PC-3 (cell line): ENCODE data around the gene AP2M1. TPM values are rescaled to one million over a fixed set of nuclear protein-coding genes. Genes with fewer than 3 reads are reported as not detected.
A peak's percentile ranks its signal among the peaks of the same experiment; 100 is the strongest.

Experiments
- ATAC-seq: fragments of 200-7000 bp; cut with Tn5 transposase; 2 replicates; pipeline ENCODE4 v1.9.1; 2020; ENCODE audit warnings: mild to moderate bottlenecking, moderate library complexity
- BruUV-seq: library from RNA; stranded (reverse); fragments of 400-500 nt; replicated peaks from 2 replicates; lab custom pipeline; 2021; lab: Mats Ljungman, UMichigan
- CTCF ChIA-PET: fragments of 300-600 bp; sonication (Branson Sonifier 250); formaldehyde crosslinking; loops from one replicate; lab custom pipeline; 2022; ENCODE audit warnings: antibody characterized with exemption; lab: Charles Lee
- POLR2A ChIA-PET: fragments of 300-600 bp; sonication (Branson Sonifier 250); formaldehyde crosslinking; loops from one replicate; lab custom pipeline; 2022; ENCODE audit warnings: antibody characterized with exemption; ENCODE audit not compliant: unreplicated experiment; lab: Charles Lee
- DNase-seq: peaks from one replicate; pipeline ENCODE4 v3.0.0-alpha.2; 2015
- H2AFZ ChIP-seq: fragments of 300-600 bp; sonication (generic); 2 replicates; pipeline ENCODE4 v1.6.0; 2016; ENCODE audit warnings: antibody characterized with exemption, low read length
- H3F3A ChIP-seq: fragments of 300-600 bp; sonication (generic); one replicate; pipeline ENCODE4 v1.6.0; 2017; ENCODE audit warnings: antibody characterized with exemption, low read length, control low read depth, mild to moderate bottlenecking; ENCODE audit not compliant: unreplicated experiment
- H3K27ac ChIP-seq: fragments of 300-600 bp; sonication (generic); 2 replicates; pipeline ENCODE4 v1.5.1; 2016; ENCODE audit warnings: mild to moderate bottlenecking, low read length
- H3K27me3 ChIP-seq: fragments of 300-600 bp; sonication (generic); 2 replicates; pipeline ENCODE4 v1.6.1; 2016; ENCODE audit warnings: low read length, mixed read lengths
- H3K36me3 ChIP-seq: fragments of 300-600 bp; sonication (generic); 2 replicates; pipeline ENCODE4 v1.6.1; 2016; ENCODE audit warnings: low read depth, mixed run types, low read length, mixed read lengths
- H3K4me1 ChIP-seq: fragments of 300-600 bp; sonication (generic); 2 replicates; pipeline ENCODE4 v1.5.1; 2016; ENCODE audit warnings: low read length; ENCODE audit not compliant: insufficient read depth
- H3K4me2 ChIP-seq: fragments of 300-600 bp; sonication (generic); 2 replicates; pipeline ENCODE4 v1.6.0; 2016; ENCODE audit warnings: low read length
- H3K4me3 ChIP-seq: fragments of 300-600 bp; sonication (generic); 2 replicates; pipeline ENCODE4 v1.5.1; 2016; ENCODE audit warnings: mild to moderate bottlenecking, low read length, mixed read lengths
- H3K79me2 ChIP-seq: fragments of 300-600 bp; sonication (generic); 2 replicates; pipeline ENCODE4 v1.6.1; 2017; ENCODE audit warnings: low read length, mixed read lengths
- H3K9ac ChIP-seq: fragments of 300-600 bp; sonication (generic); 2 replicates; pipeline ENCODE4 v1.6.0; 2016; ENCODE audit warnings: mild to moderate bottlenecking, low read length
- H3K9me2 ChIP-seq: fragments of 300-600 bp; sonication (generic); replicated peaks from 2 replicates; pipeline ENCODE4 v1.6.1; 2016; ENCODE audit warnings: mixed run types, low read length, mixed read lengths
- H3K9me3 ChIP-seq: fragments of 300-600 bp; sonication (generic); 2 replicates; pipeline ENCODE4 v1.6.1; 2016; ENCODE audit warnings: low read length, mixed read lengths
- H4K20me1 ChIP-seq: fragments of 300-600 bp; sonication (generic); 2 replicates; pipeline ENCODE4 v1.6.1; 2016; ENCODE audit warnings: low read length, mixed read lengths
- CTCF ChIP-seq: fragments of 300-600 bp; sonication (generic); conservative IDR thresholded peaks from 2 replicates; pipeline ENCODE4 v1.5.1; 2017; ENCODE audit warnings: antibody characterized with exemption, low read depth, mild to moderate bottlenecking, low read length
- EZH2 ChIP-seq: fragments of 300-600 bp; sonication (generic); IDR thresholded peaks from one replicate; pipeline ENCODE4 v1.6.1; 2017; ENCODE audit warnings: antibody characterized with exemption, mild to moderate bottlenecking, low read length; ENCODE audit not compliant: unreplicated experiment
- EZH2phosphoT487 ChIP-seq: fragments of 300-600 bp; sonication (generic); IDR thresholded peaks from 2 replicates; pipeline ENCODE4 v1.6.1; 2018; ENCODE audit warnings: mild to moderate bottlenecking, antibody characterized with exemption, low read length, borderline replicate concordance
- intact Hi-C: fragments of 100-400 bp; cut with micrococcal nuclease; formaldehyde crosslinking; loops from 2 replicates; pipeline ENCODE4 v1.9.0; 2023
- total RNA-seq: library from RNA; depleted of rRNA; stranded (reverse); fragments of >200 nt; gene quantifications from 2 replicates; pipeline ENCODE4 v1.2.3, GENCODE V29; 2014

AP2M1 gene
- total RNA-seq, 1 experiment from 2014 or later: 522 TPM

GRCh38 chr3:184135149-184135910, 39.3 kb upstream of the AP2M1 start, which contains the start of gene EIF2B5:
Gene EIF2B5 (plus strand): TSS chr3:184135358. CDS start chr3:184135386, 28 bp downstream.
- H3K79me2 ChIP-seq: peaks cover 45% of the 10 kb centered on the region
- ATAC-seq (peak; percentile 63), DNase-seq (peak; percentile 87)
- no peaks in the 10 kb centered on the region for H3K9me3 ChIP-seq
- ChIA-PET CTCF (interaction anchor here (0.7 kb wide), 1 partner anchor 95 kb away, joined by 3 read pairs; no protein-coding TSS in a partner anchor), POLR2A (interaction anchor here (0.8 to 1.0 kb wide), 2 partner anchors 96 to 291 kb away, joined by 3 to 4 read pairs; no protein-coding TSS in a partner anchor)
- H2AFZ ChIP-seq: peak within 1 kb of the TSS; percentile 92
- H3K4me1 ChIP-seq: peaks cover 27% of the 10 kb centered on the region
- H3K27ac ChIP-seq: peak within 1 kb of the TSS; percentile 93
- H3K36me3 ChIP-seq: peaks cover 9% of the 10 kb centered on the region; the same call in 1 of the 2 replicates
- H3K9me2 ChIP-seq: no peaks in the 10 kb centered on the region
- H3F3A ChIP-seq: no peaks in the 10 kb centered on the region
- peak within 1 kb of the TSS; percentile 89 for H3K4me2 ChIP-seq
- peak within 1 kb of the TSS; percentile 95 for H3K9ac ChIP-seq
- H4K20me1 ChIP-seq: no peaks in the 10 kb centered on the region; the same call in 1 of the 2 replicates
- TSS peak; percentile 53 for BruUV-seq
- peak within 1 kb of the TSS; percentile 79 for H3K4me3 ChIP-seq
- intact Hi-C loops: loop anchor here (2.0 kb wide), 1 partner anchor 119 kb away; the partner anchor contains the start of gene ABCC5
- TF ChIP-seq EZH2: no peak
- TF ChIP-seq EZH2phosphoT487: no peak
- TF ChIP-seq CTCF: peak; percentile 52
- H3K27me3 ChIP-seq: no peaks in the 10 kb centered on the region

- H4K20me1 ChIP-seq: no peaks in the 10 kb centered on the region; the same call in 1 of the 2 replicates
- H3K9ac ChIP-seq: peak overlapping the region; percentile 95
- H2AFZ ChIP-seq: peak overlapping the region; percentile 92
- peak overlapping the region; percentile 79 for H3K4me3 ChIP-seq
- peaks cover 45% of the 10 kb centered on the region for H3K79me2 ChIP-seq
- peaks cover 27% of the 10 kb centered on the region for H3K4me1 ChIP-seq
- no peaks in the 10 kb centered on the region for H3K27me3 ChIP-seq
- peak overlapping the region; percentile 93 for H3K27ac ChIP-seq
- CTCF ChIA-PET: no interaction called here
- no peak for ATAC-seq
- POLR2A ChIA-PET: no interaction called here
- no TSS peak for BruUV-seq
- peak overlapping the region; percentile 89 for H3K4me2 ChIP-seq
- H3K9me2 ChIP-seq: no peaks in the 10 kb centered on the region
- peaks cover 14% of the 10 kb centered on the region; the same call in 1 of the 2 replicates for H3K36me3 ChIP-seq
- intact Hi-C loops: loop anchor here (2.0 kb wide), 1 partner anchor 119 kb away; the partner anchor contains the start of gene ABCC5
- no peaks in the 10 kb centered on the region for H3F3A ChIP-seq
- no peak for TF ChIP-seq CTCF
- TF ChIP-seq EZH2: no peak
- no peak for TF ChIP-seq EZH2phosphoT487
- no peaks in the 10 kb centered on the region for H3K9me3 ChIP-seq
- DNase-seq: no peak
Measured at GRCh38 chr3:184135911-184136260, 38.8 kb upstream of the AP2M1 start.

- no peaks in the 10 kb centered on the region for H3F3A ChIP-seq
- H4K20me1 ChIP-seq: no peaks in the 10 kb centered on the region; the same call in 1 of the 2 replicates
- DNase-seq (no peak), ATAC-seq (no peak)
- H3K79me2 ChIP-seq: peaks cover 33% of the 10 kb centered on the region
- H3K9ac ChIP-seq: no peak overlapping the region
- H3K27ac ChIP-seq: no peak overlapping the region
- no peak for TF ChIP-seq CTCF
- TF ChIP-seq EZH2phosphoT487: no peak
- TF ChIP-seq EZH2: no peak
- no TSS peak for BruUV-seq
- no peaks in the 10 kb centered on the region for H3K27me3 ChIP-seq
- intact Hi-C loops: no loop called here
- H3K36me3 ChIP-seq: peaks cover 40% of the 10 kb centered on the region
- CTCF ChIA-PET: no interaction called here
- H3K9me2 ChIP-seq: no peaks in the 10 kb centered on the region
- H3K9me3 ChIP-seq: no peaks in the 10 kb centered on the region
- POLR2A ChIA-PET: no interaction called here
- H3K4me1 ChIP-seq: peaks cover 14% of the 10 kb centered on the region
- H2AFZ ChIP-seq: no peak overlapping the region
- H3K4me3 ChIP-seq: no peak overlapping the region
- no peak overlapping the region for H3K4me2 ChIP-seq
Measured at GRCh38 chr3:184140436-184140835, 34.2 kb upstream of the AP2M1 start.
